Gastrocnemius medialis (tissue), 4 donors: ENCODE data around the gene MCOLN2. TPM values are rescaled to one million over a fixed set of nuclear protein-coding genes. Genes with fewer than 3 reads are reported as not detected.
"Not testable (repeated sequence)": the region's sequence is repeated elsewhere in the genome, so short reads cannot be mapped to it uniquely, and the experiment has no call there.

ENCODE experiments used
- ATAC-seq, 2 donors: fragments of 150-250 bp; one replicate each; pipeline ENCODE4 v1.9.1; 2016
- DNase-seq, 2 donors: peaks; one replicate each; pipeline ENCODE4 v3.0.0-alpha.2; 2019
- H3K27ac ChIP-seq, 4 donors: fragments of 200-600 bp; sonication (generic); 1 replicate in 1 of 4; 2 replicates in 3 of 4; pipeline ENCODE4 v1.5.1; 2016 to 2018; ENCODE audit warnings: mild to moderate bottlenecking in 2 of 4, moderate library complexity in 1 of 4
- H3K27me3 ChIP-seq, 3 donors: fragments of 200-600 bp; sonication (generic) in 2 of 3; 1 replicate in 1 of 3; 2 replicates in 2 of 3; pipeline versions ENCODE4 v1.5.1 to v1.6.0; 2016 to 2019; ENCODE audit warnings: mild to moderate bottlenecking in 1 of 3, moderate library complexity in 1 of 3
- H3K36me3 ChIP-seq, 2 donors: fragments of 200-600 bp; sonication (generic) in 1 of 2; one replicate each; pipeline ENCODE4 v1.5.1; 2017 to 2018
- H3K4me1 ChIP-seq, 2 donors: fragments of 200-600 bp; sonication (generic) in 1 of 2; one replicate each; pipeline ENCODE4 v1.5.1; 2016 to 2017; ENCODE audit warnings: mild to moderate bottlenecking in 2 of 2
- H3K4me3 ChIP-seq, 4 donors: fragments of 200-600 bp; sonication (generic) in 3 of 4; 1 replicate in 1 of 4; 2 replicates in 3 of 4; pipeline ENCODE4 v1.5.1; 2016 to 2019; ENCODE audit warnings: mild to moderate bottlenecking in 2 of 4
- H3K9me3 ChIP-seq, 3 donors: fragments of 200-600 bp; sonication (generic) in 2 of 3; 1 replicate in 1 of 3; 2 replicates in 2 of 3; pipeline ENCODE4 v1.5.1; 2016 to 2019
- POLR2A ChIP-seq, 2 donors: fragments of 450-650 bp; IDR thresholded peaks; one replicate each; pipeline ENCODE4 v1.6.1; 2017; ENCODE audit warnings: antibody characterized with exemption in 2 of 2, mild to moderate bottlenecking in 2 of 2, moderate library complexity in 2 of 2
- in situ Hi-C, 4 donors: fragments of 200-750 bp; cut with MboI; loops; one replicate each; pipeline versions ENCODE4 v1.15.0 to v1.8.0; 2017; ENCODE audit warnings: low sequenced_read_pairs in 4 of 4
- intact Hi-C: fragments of 100-400 bp; cut with DNase I; formaldehyde crosslinking; loops from one replicate; pipeline ENCODE4 v1.15.1; 2023; ENCODE audit warnings: low total_unique reads
- total RNA-seq, 4 donors: library from RNA; depleted of rRNA; stranded (reverse); fragments of >200 nt; gene quantifications; one replicate each; pipeline versions ENCODE4 v1.1.0 to v1.2.3, GENCODE V29; 2016
- TF ChIP-seq, protein P1 (sequence below), 5 experiments: fragments of 450-650 bp in 3 of 5; fragments of 200-600 bp in 2 of 5; sonication (generic) in 2 of 5; IDR thresholded peaks in 4 of 5; conservative IDR thresholded peaks in 1 of 5; 1 replicate in 4 of 5; 2 replicates in 1 of 5; pipeline ENCODE4 v1.5.1; 2016 to 2019; ENCODE audit warnings: antibody characterized with exemption in 5 of 5, mild to moderate bottlenecking in 3 of 5, moderate library complexity in 3 of 5

MCOLN2 gene
- total RNA-seq, 4 donors from 2014 or later, result 0.22 to 3.0 TPM; not detected in 2

DNA sequence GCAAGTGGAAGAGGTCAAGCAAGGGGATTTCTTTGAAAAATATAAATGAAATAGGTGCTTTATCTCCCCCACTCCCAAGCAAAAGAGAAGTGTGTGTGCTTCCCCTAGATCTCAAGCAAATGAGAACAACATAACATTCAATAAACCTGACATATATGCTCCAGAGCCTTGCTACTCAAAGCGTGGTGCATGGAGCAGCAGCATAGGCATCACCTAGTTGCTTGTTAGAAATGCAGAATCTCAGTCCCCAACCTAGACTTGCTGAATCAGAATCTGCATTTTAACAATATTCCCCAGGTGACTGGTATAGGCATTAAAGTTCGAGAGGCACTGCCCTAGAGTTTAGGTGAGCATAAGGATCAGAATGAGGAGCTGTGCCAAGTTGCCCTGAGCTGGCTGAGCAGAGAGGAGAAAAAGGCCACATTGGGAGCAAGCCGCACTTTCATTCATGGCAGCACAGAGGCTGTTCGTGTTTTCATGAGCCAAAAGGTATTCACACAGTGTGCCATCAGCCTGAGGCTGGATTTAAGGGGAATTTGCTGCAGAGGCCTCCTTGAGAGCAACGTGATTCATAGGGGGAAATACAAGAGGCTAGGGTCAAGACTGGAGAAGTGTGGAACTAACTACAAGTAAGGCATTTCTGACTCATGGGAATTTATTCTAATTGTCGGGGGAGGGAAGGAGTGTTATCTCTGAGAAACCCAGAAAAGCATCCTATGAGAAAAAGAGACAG, 89.7 kb downstream of the MCOLN2 start:
- DNase-seq (no peak), ATAC-seq (no peak)
- no peak for TF ChIP-seq POLR2A (IDR thresholded peaks at IDR 0.05)
- TF ChIP-seq, protein P1, sequence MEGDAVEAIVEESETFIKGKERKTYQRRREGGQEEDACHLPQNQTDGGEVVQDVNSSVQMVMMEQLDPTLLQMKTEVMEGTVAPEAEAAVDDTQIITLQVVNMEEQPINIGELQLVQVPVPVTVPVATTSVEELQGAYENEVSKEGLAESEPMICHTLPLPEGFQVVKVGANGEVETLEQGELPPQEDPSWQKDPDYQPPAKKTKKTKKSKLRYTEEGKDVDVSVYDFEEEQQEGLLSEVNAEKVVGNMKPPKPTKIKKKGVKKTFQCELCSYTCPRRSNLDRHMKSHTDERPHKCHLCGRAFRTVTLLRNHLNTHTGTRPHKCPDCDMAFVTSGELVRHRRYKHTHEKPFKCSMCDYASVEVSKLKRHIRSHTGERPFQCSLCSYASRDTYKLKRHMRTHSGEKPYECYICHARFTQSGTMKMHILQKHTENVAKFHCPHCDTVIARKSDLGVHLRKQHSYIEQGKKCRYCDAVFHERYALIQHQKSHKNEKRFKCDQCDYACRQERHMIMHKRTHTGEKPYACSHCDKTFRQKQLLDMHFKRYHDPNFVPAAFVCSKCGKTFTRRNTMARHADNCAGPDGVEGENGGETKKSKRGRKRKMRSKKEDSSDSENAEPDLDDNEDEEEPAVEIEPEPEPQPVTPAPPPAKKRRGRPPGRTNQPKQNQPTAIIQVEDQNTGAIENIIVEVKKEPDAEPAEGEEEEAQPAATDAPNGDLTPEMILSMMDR (IDR thresholded peaks at IDR 0.05 in 4 of 5, conservative IDR thresholded peaks at IDR 0.05 in 1 of 5), result no peak

DNA sequence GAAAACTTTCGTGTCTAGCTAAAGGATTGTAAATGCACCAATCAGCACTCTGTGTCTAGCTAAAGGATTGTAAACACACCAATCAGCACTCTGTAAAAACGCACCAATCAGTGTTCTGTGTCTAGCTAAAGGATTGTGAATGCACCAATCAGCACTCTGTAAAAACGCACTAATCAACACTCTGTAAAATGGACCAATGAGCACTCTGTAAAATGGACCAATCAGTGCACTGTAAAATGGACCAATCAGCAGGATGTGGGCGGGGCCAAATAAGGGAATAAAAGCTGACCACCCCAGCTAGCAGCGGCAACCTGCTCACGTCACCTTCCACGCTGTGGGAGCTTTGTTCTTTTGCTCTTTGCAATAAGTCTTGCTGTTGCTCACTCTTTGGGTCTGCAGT, 94.2 kb downstream of the MCOLN2 start:
- ATAC-seq, H3K27ac ChIP-seq, H3K36me3 ChIP-seq, H3K4me3 ChIP-seq, intact Hi-C loops, H3K9me3 ChIP-seq, in situ Hi-C loops, DNase-seq, H3K27me3 ChIP-seq, H3K4me1 ChIP-seq: not testable (repeated sequence)

More for the DNA sequence above, 89.7 kb downstream of the MCOLN2 start:
- no peaks in the 10 kb centered on the region for H3K27me3 ChIP-seq
- H3K4me1 ChIP-seq, result no peaks in the 10 kb centered on the region
- intact Hi-C loops, result no loop called here
- H3K27ac ChIP-seq, result no peak overlapping the region
- H3K36me3 ChIP-seq, result no peaks in the 10 kb centered on the region
- in situ Hi-C loops, result no loop called here
- no peak overlapping the region for H3K4me3 ChIP-seq
- H3K9me3 ChIP-seq, result no peaks in the 10 kb centered on the region

DNA sequence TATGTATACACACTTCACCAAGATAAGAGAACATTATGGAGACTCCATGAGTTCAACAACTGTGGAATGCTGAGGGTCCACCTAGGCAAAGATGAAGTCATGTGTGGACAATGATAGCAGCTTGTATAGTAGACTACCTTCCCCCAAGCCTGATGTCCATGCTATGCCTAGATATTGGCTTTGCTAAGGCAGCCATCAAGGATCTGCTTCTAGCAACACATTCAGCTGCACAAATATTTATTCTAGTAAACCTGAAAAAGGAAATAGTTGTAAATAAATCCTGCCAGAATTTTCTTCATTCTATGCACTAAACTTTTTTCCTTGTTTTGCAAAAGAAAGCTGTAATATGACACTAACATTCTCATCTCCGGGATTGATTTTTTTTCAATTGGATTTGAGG, 96.9 kb downstream of the MCOLN2 start:
- intact Hi-C loops, result no loop called here
- Histone ChIP-seq H3K4me3 (no peak overlapping the region), H3K27me3 (peaks cover 0 to 5% (median 0%) of the 10 kb centered on the region in 3 donors), H3K4me1 (no peaks in the 10 kb centered on the region), H3K36me3 (no peaks in the 10 kb centered on the region), H3K27ac (no peak overlapping the region), H3K9me3 (no peaks in the 10 kb centered on the region)
- no peak for TF ChIP-seq POLR2A (IDR thresholded peaks at IDR 0.05)
- TF ChIP-seq, protein P1 (IDR thresholded peaks at IDR 0.05 in 4 of 5, conservative IDR thresholded peaks at IDR 0.05 in 1 of 5), result no peak
- no peak for ATAC-seq
- in situ Hi-C loops, result no loop called here
- DNase-seq, result no peak

DNA sequence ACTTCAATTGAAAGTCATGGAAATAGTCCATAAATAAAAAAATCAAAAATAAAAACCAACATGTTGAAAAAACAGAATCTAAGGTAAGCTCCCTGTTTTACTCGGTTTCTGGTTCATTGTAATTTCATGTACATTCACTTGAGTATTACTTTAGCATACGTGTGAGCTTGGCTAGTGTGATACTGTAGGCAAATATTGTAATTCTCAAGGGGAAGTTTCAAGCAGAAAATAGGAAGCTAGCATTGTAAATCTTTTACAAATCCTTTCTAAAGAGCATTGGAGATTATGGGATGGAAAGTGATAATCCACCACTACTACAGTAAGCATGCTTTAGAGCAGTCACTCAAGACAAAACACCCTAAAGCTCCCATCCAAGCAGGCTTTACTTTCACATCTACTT, 100.6 kb downstream of the MCOLN2 start:
- Histone ChIP-seq H3K27ac (no peak overlapping the region), H3K4me1 (no peaks in the 10 kb centered on the region), H3K9me3 (no peaks in the 10 kb centered on the region), H3K4me3 (no peak overlapping the region), H3K36me3 (no peaks in the 10 kb centered on the region), H3K27me3 (peaks cover 15 to 24% (median 16%) of the 10 kb centered on the region in 3 donors)
- no peak for TF ChIP-seq POLR2A (IDR thresholded peaks at IDR 0.05)
- TF ChIP-seq, protein P1 (IDR thresholded peaks at IDR 0.05 in 4 of 5, conservative IDR thresholded peaks at IDR 0.05 in 1 of 5), result no peak
- DNase-seq, result no peak
- no peak for ATAC-seq
- intact Hi-C loops (no loop called here), in situ Hi-C loops (no loop called here)

DNA sequence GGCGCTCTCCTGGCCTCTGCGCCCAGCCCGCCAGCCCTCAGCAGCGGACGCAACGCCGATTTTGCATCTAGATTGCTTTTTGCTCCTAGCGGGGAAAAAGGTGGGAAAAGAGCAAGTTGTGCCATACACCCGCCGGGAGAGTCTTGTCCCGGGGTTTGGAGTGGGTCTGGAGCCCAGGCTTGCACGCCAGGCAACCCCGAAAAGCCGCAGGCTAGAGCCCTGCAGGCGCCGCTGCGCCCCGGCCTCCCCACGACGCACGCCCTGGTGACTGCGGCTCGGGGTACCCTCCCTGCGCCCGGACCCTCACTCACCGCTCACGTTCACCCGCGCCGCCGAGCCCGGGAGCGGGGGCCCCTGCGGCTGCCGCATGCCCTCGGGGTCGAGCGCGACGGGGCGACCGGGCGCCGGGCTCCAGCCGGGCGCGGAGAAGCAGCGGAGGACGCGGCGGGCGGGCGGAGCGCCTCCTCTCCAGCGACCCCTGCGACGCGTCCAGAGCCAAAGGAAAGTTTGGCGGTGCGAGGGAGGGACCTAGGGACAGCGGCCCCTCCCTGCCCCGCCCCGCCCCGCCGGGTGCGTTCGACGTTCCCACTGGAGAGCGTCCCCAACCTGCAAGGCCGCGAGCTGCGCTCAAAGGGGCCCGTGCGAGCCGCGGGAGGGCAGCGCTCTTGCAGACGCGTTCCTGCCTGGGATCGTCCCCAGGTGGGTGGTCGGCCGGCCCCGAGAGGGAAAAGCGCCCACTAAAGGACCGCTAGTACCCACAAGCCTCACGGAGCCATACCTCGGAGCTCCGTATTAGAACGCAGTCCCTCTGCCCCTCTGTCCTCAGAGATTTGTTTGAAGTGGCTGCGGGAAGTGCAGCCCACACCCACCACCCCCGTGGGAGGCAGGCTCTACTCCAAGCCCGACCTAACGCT, 104.0 kb downstream of the MCOLN2 start, which contains the start of gene LPAR3:
LPAR3 (minus strand) TSS at position 502 of the 914 bp plus-strand sequence. CDS start 27,086 bp downstream, outside the sequence.
- ATAC-seq (no peak), DNase-seq (no peak)
- TF ChIP-seq POLR2A (IDR thresholded peaks at IDR 0.05), result no peak
- TF ChIP-seq, protein P1 (IDR thresholded peaks at IDR 0.05 in 4 of 5, conservative IDR thresholded peaks at IDR 0.05 in 1 of 5), result no peak
- H3K9me3 ChIP-seq, result no peaks in the 10 kb centered on the region
- no peaks in the 10 kb centered on the region for H3K36me3 ChIP-seq
- peak within 1 kb of the TSS in 1 of 4 donors; percentile 0 for H3K4me3 ChIP-seq
- H3K27me3 ChIP-seq, result peaks cover 15 to 24% (median 16%) of the 10 kb centered on the region in 3 donors
- in situ Hi-C loops, result no loop called here
- intact Hi-C loops, result no loop called here
- no peaks in the 10 kb centered on the region for H3K4me1 ChIP-seq
- H3K27ac ChIP-seq, result no peak within 1 kb of the TSS
